AG10803 (cell line): ENCODE results near the gene CFAP99.

ENCODE experiments used
- DNase-seq: peaks from one replicate; pipeline ENCODE4 v3.0.0; 2010; ENCODE audit warnings: low read depth
- H3K4me3 ChIP-seq: 2 replicates; pipeline ENCODE4 v1.5.1; 2011; ENCODE audit warnings: mild to moderate bottlenecking, low read length, control low read depth
- TF ChIP-seq, protein P1 (sequence below): conservative IDR thresholded peaks from 2 replicates; pipeline ENCODE4 v1.5.1; 2011; ENCODE audit warnings: mild to moderate bottlenecking, low read length, control low read depth, inconsistent platforms

The CFAP99 gene

DNA sequence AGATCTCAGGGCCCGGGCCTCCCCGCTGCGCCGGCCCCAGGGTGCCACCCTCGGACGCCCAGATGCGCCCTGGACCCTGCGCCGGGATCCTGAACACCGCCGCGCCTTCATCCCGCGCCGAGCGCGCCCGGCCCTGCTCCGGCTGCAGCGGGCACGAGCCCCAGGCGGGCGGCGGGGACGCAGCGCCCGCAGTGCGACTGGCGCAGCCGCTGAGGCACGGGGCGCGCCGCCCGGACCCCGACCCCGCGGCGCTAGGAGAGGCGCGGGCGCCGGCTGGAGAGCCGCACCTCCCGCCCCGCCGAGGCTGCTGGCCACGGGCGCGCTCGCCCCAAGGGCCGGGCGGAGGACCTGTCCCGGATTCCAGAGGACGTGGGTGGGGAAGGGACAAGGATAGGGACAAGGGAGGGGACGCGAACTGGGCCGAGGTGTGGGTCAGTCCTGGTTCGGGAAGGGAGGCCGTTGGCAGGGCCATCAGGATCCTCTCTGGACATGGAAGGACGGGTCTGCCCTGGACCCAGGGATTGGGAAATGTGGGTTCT is 1.5 kb upstream of the CFAP99 start:
- peak overlapping the region; percentile 63 for H3K4me3 ChIP-seq
- no peak for DNase-seq
- TF ChIP-seq, protein P1, sequence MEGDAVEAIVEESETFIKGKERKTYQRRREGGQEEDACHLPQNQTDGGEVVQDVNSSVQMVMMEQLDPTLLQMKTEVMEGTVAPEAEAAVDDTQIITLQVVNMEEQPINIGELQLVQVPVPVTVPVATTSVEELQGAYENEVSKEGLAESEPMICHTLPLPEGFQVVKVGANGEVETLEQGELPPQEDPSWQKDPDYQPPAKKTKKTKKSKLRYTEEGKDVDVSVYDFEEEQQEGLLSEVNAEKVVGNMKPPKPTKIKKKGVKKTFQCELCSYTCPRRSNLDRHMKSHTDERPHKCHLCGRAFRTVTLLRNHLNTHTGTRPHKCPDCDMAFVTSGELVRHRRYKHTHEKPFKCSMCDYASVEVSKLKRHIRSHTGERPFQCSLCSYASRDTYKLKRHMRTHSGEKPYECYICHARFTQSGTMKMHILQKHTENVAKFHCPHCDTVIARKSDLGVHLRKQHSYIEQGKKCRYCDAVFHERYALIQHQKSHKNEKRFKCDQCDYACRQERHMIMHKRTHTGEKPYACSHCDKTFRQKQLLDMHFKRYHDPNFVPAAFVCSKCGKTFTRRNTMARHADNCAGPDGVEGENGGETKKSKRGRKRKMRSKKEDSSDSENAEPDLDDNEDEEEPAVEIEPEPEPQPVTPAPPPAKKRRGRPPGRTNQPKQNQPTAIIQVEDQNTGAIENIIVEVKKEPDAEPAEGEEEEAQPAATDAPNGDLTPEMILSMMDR = no peak

DNA sequence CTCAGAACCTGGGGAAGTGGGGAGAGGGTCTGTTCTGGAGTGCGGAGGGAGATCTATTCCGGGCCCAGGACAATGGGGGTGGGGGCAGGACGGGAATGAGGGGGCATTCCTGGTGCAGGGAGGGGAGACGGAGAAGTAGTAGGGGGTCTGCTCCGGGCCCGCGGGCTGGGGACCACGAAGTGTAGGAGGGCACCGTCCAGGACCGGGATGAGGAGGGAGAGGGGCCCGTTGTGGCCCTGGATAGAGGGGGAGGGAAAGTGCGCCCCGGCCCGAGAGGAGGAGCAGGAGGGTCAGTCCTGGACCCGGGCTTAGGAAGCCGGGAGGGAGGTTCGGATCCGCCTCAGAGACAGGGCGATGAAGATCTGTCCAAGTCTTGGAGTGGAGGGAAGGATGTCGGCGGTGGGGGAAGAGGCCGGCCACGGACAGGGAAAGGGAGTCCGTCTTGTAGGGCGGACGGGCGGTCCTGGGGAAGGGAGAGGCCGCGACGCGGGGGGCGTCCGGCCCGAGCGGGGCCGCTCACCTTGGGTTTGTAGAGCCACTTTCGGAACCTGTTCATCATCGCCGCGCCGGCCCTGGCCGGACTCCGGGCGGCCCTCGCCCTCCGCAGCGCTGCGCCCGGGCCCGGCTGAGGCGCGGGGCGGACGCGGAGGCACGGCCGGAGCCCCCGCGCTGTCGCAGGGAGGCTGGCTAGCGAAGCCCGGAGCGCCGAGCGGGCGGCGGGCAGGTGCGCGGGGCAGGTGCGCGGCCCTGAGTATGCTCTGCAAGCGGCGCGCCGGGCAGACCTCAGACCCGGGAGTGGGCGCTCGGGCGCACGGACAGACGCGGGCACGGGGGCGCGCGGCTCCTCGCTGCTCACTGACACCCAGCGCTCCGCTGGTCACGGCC is 748 bp upstream of the CFAP99 start, which contains the start of gene ZFYVE28:
TSS of gene ZFYVE28 (minus strand) at position 881 of the 885 bp plus-strand sequence. CDS start at position 559, 322 bp downstream.
- H3K4me3 ChIP-seq = peak within 1 kb of the TSS; percentile 63
- peak; percentile 34 for DNase-seq
- TF ChIP-seq, protein P1 = no peak

DNA sequence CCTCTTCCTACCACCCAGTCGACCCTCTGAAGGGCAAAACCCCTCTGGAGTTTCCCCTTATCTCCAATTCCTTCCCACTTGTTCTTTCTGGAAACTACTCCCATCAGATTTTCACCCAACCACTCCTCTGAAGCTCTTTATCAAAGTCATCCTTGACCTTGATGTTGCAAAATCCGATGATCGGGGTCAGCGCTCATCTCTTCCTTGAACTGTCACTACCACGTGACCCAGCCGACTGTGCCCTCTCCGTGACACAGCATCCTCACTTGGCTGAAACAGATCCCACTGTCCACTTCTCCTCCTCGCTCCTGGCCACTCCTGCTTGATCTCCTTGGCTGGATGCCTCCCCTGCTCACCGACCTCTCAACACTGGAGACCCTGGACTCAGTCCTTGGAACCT is 1.1 kb downstream of the CFAP99 start:
- no peak for DNase-seq
- H3K4me3 ChIP-seq = no peak overlapping the region
- TF ChIP-seq, protein P1 = no peak

DNA sequence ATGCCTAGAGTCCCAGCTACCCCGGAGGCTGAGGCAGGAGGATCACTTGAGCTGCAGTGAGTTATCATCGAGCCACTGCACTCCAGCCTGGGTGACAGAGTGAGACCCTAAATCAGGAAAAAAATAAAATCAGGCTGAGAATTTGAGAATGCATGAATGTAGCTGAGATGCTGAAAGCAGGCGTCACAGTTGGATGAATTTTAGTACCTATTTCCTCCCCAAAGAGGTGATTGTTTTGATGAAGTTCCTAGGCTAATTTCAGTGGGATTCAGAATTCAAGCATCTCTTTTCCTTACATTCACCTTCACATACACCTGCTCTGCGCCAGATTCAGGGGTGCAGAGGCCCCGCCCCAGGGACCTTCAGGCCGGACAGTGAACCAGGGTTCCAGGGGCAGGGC is 3.2 kb downstream of the CFAP99 start:
- DNase-seq = no peak
- TF ChIP-seq, protein P1 = no peak
- H3K4me3 ChIP-seq = no peak overlapping the region

DNA sequence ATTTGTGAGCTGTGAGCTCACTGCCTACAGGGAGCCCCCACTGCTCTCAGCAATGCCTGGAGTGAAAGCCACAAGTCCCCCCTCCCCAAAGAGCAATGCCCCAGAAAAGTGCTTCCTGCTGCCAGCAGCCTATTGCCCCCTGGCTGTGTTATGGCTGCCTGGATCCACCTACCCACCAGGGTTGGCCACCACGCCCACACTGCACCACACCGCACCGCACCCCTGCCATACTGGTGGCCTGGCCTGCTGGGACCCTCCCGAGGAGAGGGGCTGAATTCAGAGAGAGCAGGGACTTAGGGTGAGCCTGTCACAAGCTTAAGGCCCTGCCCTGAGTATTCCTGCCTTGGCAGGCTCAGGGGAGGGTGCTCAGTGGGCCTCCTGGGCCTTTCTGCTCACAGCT is 4.3 kb downstream of the CFAP99 start:
- TF ChIP-seq, protein P1 = no peak
- no peak overlapping the region for H3K4me3 ChIP-seq
- DNase-seq = no peak

DNA sequence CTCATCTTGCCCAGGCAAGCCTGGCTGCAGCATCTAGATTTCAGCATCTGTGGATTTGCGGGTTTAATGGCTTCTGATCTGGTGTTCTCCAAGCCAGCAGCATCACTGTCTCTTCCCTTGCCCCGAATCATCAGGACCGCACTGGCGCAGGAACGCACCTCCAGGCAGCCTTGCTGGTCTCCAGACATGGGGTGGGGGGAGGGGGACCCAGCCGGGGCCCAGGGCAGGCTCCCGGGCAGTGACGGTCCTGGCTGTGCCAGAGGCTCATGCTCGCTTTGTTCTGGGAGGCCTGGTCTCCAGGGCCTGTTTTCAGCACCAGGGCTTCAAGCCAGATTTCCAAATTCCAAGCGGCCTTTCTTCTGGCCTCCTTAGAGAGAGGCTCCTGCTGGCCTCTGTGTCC is 4.9 kb downstream of the CFAP99 start:
- TF ChIP-seq, protein P1 = no peak
- DNase-seq = no peak
- H3K4me3 ChIP-seq = no peak overlapping the region

DNA sequence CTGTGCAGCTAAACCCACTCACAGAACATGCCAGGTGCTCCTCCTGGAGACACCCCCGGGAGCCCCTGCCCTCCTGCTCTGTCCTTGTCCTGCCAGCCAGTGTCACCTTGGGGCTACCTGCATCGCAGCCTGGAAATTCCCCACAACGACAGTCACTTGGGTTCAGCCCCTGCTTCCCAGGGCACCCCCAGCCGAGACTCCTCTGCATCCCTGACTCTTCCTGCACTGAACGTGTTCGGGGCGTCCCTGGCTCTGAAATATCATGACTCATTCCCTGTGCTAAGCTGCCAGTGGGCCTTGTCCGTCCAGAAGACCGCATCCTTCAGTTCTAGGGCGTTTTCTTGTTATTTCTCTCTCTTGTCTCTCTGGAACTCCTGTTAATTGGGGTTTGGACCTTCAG is 5.8 kb downstream of the CFAP99 start:
- H3K4me3 ChIP-seq = no peak overlapping the region
- DNase-seq = peak; percentile 20
- TF ChIP-seq, protein P1 = no peak
